NCI-H2227 (cell line): ENCODE data around the gene PLEKHA4.
"Not testable (repeated sequence)": the region's sequence is repeated elsewhere in the genome, so short reads cannot be mapped to it uniquely, and the experiment has no call there.

Experiments
- DNase-seq: peaks from one replicate; lab custom pipeline; 2025; ENCODE audit not compliant: unreplicated experiment; lab: John Stamatoyannopoulos, UW

The PLEKHA4 gene

DNA sequence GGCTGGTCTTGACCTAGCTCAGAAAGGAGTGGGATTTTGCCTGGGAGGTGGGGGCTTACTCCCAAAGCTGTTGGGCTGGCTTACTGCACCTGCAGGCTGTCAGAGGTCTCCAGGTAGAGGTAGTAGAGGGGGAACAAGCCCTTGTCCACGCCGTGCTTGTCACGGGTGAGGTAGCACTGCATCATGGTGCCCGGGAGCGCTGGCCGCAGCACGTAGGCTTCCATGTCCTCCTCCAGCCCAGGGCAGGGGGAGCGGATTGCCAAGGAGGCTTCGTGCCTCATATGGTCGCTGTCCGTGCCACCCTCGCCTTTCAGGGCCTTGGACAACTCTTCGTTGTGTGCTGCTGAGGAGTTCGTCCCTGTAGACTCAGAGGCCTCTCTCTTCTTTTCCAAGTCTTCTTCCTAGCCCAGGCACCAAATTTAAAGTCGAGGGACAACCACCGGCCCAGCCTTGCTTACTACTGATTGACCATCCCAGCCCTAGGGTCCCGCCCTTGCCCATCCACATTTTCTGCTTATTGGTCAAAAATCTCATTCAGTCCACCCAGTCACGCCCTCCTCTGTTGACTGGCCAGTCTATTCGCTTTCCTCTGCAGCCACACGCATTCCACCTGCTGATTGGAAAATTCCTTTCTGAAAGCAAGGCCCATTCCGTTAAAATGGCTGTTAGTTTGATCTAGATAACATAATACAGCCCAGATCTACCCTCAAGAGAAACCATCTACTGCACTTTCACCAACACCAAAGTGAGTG is 19.6 kb upstream of the PLEKHA4 start:
- no peak for DNase-seq

DNA sequence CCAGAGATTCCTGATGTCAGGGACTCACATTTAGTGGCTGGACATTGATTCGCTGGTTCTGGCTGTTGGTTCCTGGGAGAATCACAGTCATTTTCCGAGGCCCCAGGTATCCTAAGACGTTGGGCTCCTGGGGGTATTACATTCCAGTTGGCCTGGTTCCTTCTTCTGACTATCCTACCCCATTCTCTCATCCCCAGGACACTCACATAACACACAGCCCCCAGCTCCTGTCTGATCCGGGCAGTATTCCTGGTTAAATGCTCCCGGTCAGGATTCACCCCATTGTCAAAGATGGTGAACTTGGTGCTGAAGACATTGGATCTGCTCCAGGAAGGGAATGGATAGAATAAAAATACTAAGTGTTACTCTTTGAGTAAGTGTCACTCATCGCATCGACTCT is 15.3 kb upstream of the PLEKHA4 start:
- no peak for DNase-seq

DNA sequence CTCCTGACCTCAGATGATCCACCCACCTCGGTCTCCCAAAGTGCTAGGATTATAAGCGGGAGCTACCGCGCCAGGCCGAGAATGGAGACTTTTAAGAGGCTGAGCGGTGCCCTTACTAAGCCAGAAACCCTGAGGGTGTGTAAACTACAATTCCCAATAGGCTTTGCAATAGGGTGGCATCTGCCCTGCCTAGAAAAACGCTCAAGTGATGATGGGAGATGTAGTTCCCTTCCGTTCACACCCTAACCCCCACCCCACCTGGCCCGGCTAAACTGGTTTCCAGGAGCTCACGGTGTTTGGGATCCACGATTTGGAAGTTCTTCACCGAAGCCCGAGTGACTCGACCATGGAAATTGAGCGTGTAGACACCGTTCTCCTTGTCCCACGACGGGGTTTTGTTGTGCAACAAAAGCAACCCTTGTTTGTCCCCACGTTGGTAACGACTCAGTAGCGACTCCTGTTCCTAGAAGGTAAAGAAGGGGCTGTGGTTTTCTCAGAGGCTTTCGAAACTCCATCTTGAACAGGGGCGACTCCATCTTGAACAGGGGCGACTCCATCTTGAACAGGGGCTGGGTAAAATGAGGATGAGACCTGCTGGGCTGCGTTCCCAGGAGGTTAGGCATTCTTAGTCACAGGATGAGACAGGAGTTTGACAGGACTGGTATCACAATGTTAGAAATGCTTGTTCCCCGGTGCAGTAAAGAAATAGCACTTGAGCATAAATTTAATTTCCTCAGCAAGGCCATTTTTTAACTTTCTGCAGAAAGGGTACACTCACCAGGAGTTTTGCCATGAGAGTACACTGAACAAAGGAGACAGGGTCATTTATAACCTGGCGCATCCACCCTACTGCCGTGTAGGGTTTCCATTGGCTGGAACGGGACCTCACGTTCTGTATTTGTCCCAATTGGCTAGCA is 13.6 kb upstream of the PLEKHA4 start:
- DNase-seq, result no peak

DNA sequence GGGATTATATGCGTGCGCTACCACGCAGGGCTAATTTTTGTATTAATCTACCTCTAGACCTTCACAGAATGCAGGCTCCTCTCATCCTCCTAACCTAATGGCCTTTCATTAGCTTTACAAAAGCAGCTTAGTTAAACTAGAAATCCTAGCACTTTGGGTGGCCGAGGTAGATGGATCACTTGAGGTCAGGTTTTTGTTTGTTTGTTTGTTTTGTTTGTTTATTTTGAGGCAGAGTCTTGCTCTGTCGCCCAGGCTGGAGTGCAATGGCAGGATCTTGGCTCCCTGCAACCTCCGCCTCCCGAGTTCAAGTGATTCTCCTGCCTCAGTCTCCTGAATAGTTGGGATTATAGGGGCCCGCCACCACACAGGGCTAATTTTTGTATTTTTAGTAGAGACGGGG is 11.3 kb upstream of the PLEKHA4 start:
- DNase-seq, result not testable (repeated sequence)

DNA sequence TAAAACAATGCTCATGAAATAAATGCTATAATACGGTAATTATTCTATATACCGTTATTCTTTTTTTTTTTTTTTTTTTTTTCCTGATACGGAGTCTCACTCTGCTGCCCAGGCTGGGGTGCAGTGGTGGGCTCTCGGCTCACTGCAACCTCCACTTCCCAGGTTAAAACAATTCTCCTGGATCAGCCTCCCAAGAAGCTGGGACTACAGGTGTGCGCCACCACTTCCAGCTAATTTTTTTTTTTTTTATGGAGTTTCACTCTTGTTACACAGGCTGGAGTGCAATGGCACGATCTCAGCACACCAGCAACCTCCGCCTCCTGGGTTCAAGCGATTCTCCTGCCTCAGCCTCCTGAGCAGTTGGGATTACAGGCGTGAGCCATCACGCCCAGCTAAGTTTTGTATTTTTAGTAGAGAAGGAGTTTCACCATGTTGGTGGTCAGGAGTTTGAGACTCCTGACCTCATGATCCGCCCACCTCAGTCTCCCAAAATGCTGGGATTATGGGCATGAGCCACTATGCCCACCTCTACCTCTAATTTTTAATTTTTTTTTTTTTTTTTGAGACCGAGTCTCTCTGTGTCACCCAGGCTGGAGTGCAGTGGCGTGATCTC is 10.7 kb upstream of the PLEKHA4 start:
- no peak for DNase-seq

DNA sequence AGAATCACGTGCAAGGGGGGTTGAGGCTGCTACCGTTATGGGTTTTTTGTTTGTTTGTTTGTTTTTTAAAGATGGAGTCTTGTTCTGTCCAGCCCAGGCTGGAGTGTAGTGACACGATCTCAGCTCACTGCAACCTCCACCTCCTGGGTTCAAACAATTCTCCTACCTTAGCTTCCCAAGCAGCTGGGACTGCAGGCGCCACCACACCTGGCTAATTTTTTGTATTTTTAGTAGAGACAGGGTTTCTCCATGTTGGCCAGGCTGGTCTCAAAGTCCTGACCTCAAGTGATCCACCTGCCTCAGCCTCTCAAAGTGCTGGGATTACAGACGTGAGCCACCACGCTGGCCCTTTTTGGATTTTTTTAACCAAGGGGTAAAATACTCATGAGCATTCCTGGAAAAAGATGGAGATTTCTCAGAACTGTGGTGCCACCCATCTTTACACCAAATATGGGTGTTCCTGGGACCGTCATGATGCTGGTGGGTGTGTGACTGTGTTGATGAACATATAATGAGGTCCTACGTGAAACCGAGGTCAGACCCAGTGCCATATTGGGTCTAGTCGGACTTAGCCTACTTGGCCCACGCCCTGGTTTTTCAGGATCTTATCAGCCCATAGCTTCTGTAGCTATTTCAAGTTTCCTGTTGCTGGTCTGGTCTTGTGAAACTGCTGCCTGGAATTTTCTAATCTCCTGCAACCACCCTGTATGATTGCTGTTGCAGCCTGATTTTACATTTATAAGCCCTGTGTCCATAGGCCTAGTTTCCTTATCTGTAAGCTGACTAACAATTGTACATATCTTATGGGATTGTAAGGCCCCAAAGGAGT is 10.0 kb upstream of the PLEKHA4 start:
- DNase-seq, result no peak

DNA sequence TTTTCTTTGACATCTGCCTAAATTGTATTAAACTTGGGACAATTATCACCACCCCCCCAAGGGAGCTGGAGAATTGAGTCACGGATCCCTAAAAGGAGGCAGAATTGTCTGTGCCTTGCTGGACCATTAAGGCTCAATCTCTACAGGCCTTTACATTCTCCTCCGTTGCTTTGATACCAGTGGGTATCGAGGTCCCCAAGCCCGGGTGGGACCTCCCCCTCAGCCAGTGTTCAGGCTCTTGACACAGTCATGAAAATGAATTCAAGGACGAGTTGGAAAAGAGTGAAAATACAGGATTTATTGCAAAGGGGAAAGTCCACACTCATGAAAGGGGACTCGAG is 9.4 kb upstream of the PLEKHA4 start:
- DNase-seq, result no peak

DNA sequence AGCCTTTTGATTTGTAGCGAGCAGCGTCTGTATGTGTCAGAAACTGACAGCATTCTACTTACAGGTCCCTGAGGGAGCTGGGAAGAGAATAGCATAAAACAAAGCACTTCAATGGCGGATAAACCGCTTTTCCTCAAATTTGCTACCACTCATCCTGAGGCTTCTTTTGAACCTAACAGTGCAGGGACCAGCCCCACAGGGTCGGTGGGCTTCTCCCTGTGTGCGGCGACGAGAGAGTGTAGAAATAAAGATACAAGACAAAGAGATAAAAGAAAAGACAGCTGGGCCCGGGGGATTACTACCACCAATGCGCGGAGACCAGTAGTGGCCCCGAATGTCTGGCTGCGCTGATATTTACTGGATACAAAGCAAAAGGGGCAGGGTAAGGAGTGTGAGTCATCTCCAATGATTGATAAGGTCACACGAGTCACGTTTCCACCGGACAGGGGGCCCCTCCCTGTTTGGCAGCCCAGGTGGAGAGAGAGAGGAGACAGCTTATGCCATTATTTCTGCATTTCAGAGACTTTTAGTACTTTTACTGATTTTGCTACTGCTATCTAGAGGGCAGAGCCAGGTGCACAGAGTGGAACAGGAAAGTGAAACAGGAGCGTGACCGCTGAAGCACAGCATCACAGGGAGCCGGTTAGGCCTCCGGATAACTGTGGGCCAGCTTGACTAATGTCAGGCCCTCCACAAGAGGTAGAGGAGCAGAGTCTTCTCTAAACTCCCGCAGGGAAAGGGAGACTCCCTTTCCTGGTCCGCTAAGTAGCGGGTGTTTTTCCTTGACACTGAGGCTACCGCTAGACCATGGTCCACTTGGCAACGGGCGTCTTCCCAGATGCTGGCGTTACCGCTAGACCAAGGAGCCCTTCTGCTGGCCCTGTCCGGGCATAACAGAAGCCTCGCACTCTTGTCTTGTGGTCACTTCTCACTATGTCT is 7.9 kb upstream of the PLEKHA4 start:
- not testable (repeated sequence) for DNase-seq

DNA sequence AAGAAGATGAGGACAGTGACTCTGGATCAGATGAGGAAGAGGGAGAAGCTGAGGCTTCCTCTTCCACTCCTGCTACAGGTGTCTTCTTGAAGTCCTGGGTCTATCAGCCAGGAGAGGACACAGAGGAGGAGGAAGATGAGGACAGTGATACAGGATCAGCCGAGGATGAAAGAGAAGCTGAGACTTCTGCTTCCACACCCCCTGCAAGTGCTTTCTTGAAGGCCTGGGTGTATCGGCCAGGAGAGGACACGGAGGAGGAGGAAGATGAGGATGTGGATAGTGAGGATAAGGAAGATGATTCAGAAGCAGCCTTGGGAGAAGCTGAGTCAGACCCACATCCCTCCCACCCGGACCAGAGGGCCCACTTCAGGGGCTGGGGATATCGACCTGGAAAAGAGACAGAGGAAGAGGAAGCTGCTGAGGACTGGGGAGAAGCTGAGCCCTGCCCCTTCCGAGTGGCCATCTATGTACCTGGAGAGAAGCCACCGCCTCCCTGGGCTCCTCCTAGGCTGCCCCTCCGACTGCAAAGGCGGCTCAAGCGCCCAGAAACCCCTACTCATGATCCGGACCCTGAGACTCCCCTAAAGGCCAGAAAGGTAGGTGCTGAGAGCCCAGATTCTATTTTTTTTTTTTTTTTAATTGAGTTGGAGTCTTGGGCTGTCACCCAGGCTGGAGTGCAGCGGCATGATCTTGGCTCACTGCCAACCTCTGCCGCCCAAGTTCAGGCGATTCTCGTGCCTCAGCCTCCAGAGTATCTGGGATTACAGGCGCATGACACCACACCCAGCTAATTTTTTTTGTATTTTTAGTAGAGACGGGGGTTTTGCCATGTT is 6.1 kb upstream of the PLEKHA4 start:
- DNase-seq, result peak; percentile 22

DNA sequence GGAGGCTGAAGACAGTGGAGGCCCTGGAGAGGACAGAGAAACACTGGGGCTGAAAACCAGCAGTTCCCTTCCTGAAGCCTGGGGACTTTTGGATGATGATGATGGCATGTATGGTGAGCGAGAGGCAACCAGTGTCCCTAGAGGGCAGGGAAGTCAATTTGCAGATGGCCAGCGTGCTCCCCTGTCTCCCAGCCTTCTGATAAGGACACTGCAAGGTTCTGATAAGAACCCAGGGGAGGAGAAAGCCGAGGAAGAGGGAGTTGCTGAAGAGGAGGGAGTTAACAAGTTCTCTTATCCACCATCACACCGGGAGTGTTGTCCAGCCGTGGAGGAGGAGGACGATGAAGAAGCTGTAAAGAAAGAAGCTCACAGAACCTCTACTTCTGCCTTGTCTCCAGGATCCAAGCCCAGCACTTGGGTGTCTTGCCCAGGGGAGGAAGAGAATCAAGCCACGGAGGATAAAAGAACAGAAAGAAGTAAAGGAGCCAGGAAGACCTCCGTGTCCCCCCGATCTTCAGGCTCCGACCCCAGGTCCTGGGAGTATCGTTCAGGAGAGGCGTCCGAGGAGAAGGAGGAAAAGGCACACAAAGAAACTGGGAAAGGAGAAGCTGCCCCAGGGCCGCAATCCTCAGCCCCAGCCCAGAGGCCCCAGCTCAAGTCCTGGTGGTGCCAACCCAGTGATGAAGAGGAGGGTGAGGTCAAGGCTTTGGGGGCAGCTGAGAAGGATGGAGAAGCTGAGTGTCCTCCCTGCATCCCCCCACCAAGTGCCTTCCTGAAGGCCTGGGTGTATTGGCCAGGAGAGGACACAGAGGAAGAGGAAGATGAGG is 5.3 kb upstream of the PLEKHA4 start:
- DNase-seq, result no peak

DNA sequence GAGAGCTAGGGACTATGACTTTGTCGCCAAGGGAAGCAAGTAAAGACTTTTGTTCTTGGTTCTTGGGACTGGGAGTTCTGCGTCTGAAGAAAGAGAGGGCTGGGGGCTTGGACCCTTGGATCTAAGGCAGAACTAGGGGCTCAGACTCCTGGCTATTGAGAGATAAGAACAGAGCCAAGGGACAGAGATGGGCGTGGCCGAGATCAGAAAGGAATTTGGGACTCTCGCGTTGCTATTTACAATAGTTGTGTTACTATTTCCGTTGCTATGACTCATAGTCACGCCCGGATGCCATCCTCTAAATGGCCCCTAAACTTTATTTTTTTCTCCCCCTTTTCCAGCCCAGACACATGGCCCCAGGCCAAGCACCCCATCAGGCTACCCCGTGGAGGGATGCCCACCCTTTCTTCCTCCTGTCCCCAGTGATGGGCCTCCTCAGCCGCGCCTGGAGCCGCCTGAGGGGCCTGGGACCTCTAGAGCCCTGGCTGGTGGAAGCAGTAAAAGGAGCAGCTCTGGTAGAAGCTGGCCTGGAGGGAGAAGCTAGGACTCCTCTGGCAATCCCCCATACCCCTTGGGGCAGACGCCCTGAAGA is 4.6 kb upstream of the PLEKHA4 start:
- peak; percentile 64 for DNase-seq

DNA sequence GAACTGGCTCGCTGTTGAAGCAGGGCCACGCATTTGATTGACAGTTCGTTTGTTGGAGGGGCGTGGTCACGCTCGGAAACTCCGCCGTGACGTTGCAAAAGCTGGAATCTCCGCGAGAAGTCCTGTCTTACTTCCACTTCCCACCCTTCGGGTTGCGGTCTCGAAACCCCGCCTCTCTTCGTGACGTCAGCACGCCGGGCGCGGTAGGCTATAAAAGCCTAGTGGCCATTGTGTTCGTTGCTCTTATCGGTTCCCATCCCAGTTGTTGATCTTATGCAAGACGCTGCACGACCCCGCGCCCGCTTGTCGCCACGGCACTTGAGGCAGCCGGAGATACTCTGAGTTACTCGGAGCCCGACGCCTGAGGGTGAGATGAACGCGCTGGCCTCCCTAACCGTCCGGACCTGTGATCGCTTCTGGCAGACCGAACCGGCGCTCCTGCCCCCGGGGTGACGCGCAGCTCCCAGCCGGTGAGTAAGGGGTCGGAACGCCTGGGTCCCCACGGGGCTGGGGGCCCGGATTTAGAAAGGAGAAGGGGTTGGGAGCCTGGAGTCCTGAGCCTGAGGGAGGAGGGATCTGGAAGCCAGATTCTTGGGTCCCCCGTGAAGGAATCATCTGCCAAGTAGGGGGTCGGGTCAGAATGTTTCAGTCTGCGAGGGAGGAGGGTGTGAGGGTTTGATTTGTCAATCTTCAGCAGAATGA is 3.9 kb upstream of the PLEKHA4 start, which contains the start of gene PPP1R15A:
PPP1R15A (plus strand) TSS at position 240 of the 702 bp plus-strand sequence. CDS start 813 bp downstream, outside the sequence.
- peak; percentile 97 for DNase-seq

DNA sequence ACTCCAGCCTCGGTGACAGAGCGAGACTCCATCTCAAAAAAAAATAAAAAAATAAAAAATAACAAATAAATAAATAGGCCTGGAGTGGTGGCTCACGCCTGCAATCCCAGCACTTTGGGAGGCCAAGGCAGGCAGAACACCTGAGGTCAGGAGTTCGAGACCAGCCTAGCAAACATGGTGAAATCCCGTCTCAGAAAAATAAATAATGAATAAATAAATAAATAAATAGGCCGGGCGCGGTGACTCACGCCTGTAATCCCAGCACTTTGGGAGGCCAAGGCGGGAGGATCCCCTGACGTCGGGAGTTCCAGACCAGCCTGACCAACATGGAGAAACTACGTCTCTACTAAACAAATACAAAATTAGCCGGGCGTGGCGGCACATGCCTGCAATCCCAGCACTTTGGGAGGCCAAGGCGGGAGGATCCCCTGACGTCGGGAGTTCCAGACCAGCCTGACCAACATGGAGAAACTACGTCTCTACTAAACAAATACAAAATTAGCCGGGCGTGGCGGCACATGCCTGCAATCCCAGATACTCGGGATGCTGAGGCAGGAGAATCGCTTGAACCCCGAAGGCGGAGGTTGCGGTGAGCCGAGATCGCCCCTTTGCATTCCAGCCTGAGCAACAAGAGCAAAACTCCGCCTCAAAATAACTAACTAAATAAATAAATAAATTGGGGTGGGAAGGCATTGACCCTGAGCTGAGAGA is 3.2 kb upstream of the PLEKHA4 start:
- not testable (repeated sequence) for DNase-seq

DNA sequence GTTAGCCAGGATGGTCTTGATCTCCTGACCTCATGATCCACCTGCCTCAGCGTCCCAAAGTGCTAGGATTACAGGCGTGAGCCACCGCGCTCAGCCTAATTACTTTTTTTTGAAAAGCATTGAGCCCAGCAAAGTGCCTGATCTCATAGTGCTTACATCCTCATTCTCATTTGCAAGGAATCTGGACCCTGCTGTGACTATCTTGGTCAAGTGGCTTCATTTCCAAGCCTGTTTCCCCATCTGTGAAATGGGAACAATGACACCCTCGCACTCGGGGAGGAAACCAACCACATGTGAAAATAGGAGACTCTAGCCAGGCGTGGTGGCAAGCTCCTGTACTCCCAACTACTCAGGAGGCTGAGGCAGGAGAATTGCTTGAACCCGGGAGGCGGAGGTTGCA is 1.6 kb upstream of the PLEKHA4 start:
- no peak for DNase-seq

DNA sequence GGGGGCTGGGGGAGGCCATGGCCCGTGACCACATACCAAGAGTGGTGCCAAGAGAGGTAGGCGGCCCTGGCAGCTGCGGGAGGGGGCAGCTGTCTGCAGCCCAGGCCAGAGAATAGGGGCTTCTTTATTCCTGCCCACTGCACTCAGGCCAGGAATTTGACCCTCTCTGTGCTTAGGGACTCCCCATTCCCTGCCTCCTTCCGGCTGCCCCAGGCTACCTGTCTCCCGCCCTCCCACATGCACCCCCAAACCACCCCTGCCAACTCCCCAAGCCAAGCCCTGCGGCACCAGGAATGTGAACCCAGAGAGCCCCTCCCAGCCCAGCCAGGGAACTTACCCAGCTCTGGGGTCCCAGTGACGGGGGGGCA is 687 bp downstream of the PLEKHA4 start:
- DNase-seq, result no peak

DNA sequence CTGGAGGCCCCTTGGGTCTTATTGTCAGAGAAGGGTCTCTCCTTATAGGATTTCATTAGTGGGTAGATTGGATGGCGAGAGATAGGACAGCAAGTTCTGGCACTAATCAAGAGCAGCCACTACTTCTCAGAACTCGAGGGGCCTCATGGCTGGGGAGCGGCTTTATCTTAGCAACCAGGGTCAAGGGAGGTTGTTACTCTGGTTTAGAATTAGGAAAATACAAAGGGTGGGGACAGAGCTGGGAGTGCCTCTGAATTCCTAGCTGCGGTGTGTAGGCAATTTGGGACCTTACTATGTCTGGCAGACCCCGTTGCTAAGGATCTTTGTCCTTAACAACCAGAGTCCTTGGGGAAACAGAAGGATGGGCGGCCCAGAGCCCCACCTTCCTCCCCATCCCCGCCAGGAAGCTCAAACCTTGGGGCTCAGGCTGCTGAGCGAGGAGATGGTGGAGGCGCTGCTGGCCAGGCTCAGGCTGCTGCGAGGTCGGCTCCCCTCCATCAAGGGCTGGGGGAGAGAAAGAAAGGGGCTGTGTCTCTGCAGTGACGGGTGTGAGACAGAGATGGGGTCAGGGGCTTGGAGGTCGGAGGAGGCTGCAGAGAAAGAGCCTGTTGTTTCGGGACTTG is 1.2 kb downstream of the PLEKHA4 start:
- DNase-seq, result no peak
